MM.1S (cell line): ENCODE data around the gene AIMP2.

ENCODE experiments used
- DNase-seq: peaks from one replicate; pipeline ENCODE4 v3.0.0-alpha.2; 2015
- H2AFZ ChIP-seq: fragments of 300-600 bp; sonication (generic); 2 replicates; pipeline ENCODE4 v1.6.0; 2016; ENCODE audit warnings: antibody characterized with exemption, low read length
- H3F3A ChIP-seq: fragments of 300-600 bp; sonication (generic); 2 replicates; pipeline ENCODE4 v1.6.1; 2016; ENCODE audit warnings: mild to moderate bottlenecking, antibody characterized with exemption, low read length, moderate library complexity, mixed read lengths; ENCODE audit not compliant: insufficient read depth
- H3K27ac ChIP-seq: fragments of 300-600 bp; sonication (generic); 2 replicates; pipeline ENCODE4 v1.5.1; 2016; ENCODE audit warnings: mild to moderate bottlenecking, low read length
- H3K27me3 ChIP-seq: fragments of 300-600 bp; sonication (generic); replicated peaks from 2 replicates; pipeline ENCODE4 v1.6.0; 2016; ENCODE audit warnings: low read length; ENCODE audit not compliant: insufficient read depth
- H3K36me3 ChIP-seq: fragments of 300-600 bp; sonication (generic); replicated peaks from 2 replicates; pipeline ENCODE4 v1.6.1; 2016; ENCODE audit warnings: mild to moderate bottlenecking, low read length, mixed read lengths; ENCODE audit not compliant: insufficient read depth
- H3K4me1 ChIP-seq: fragments of 300-600 bp; sonication (generic); 2 replicates; pipeline ENCODE4 v1.6.1; 2016; ENCODE audit warnings: low read length, mixed read lengths
- H3K4me2 ChIP-seq: fragments of 300-600 bp; sonication (generic); 2 replicates; pipeline ENCODE4 v1.6.0; 2016; ENCODE audit warnings: low read depth, low read length
- H3K4me3 ChIP-seq: fragments of 300-600 bp; sonication (generic); 2 replicates; pipeline ENCODE4 v1.5.1; 2016; ENCODE audit warnings: low read length, mixed read lengths
- H3K79me2 ChIP-seq: fragments of 300-600 bp; sonication (generic); 2 replicates; pipeline ENCODE4 v1.6.1; 2016; ENCODE audit warnings: mixed run types, low read length, mixed read lengths
- H3K9ac ChIP-seq: fragments of 300-600 bp; sonication (generic); 2 replicates; pipeline ENCODE4 v1.6.1; 2016; ENCODE audit warnings: low read length, mixed read lengths
- H3K9me2 ChIP-seq: fragments of 300-600 bp; sonication (generic); replicated peaks from 2 replicates; pipeline ENCODE4 v1.6.1; 2016; ENCODE audit warnings: mild to moderate bottlenecking, low read length, mixed read lengths; ENCODE audit not compliant: insufficient read depth
- H3K9me3 ChIP-seq: fragments of 300-600 bp; sonication (generic); replicated peaks from 2 replicates; pipeline ENCODE4 v1.6.1; 2016; ENCODE audit warnings: mild to moderate bottlenecking, low read length, mixed read lengths; ENCODE audit not compliant: insufficient read depth
- H4K20me1 ChIP-seq: fragments of 300-600 bp; sonication (generic); 2 replicates; pipeline ENCODE4 v1.6.1; 2016; ENCODE audit warnings: mild to moderate bottlenecking, low read length, moderate library complexity, mixed read lengths; ENCODE audit not compliant: insufficient read depth
- EZH2 ChIP-seq: fragments of 300-600 bp; sonication (generic); optimal IDR thresholded peaks from 2 replicates; pipeline ENCODE3; 2017; ENCODE audit warnings: low read depth, mild to moderate bottlenecking, antibody characterized with exemption, low read length, mixed read lengths
- EZH2phosphoT487 ChIP-seq: fragments of 300-600 bp; sonication (generic); IDR thresholded peaks from 2 replicates; pipeline ENCODE4 v1.6.1; 2018; ENCODE audit warnings: antibody characterized with exemption, low read length
- TF ChIP-seq, protein P1 (sequence below): fragments of 300-600 bp; sonication (generic); IDR thresholded peaks from 2 replicates; pipeline ENCODE4 v1.5.1; 2016; ENCODE audit warnings: antibody characterized with exemption, low read length, mixed read lengths

Gene AIMP2

GRCh38 chr7:6023974-6024435 is 14.9 kb downstream of the AIMP2 start:
- Histone ChIP-seq H4K20me1 (no peaks in the 10 kb centered on the region), H3K36me3 (peaks cover 24% of the 10 kb centered on the region; the same call in 1 of the 2 replicates), H3K9ac (no peak overlapping the region), H3K4me3 (no peak overlapping the region), H3F3A (0 out of 2 replicates have a peak, but pooled peaks cover 3% of the 10 kb centered on the region), H3K4me1 (no peaks in the 10 kb centered on the region), H3K79me2 (peaks cover 18% of the 10 kb centered on the region), H3K9me3 (no peaks in the 10 kb centered on the region), H2AFZ (no peak overlapping the region), H3K4me2 (no peak overlapping the region), H3K27ac (no peak overlapping the region), H3K27me3 (no peaks in the 10 kb centered on the region), H3K9me2 (no peaks in the 10 kb centered on the region)
- no peak for DNase-seq
- no peak for TF ChIP-seq EZH2phosphoT487
- TF ChIP-seq, protein P1, sequence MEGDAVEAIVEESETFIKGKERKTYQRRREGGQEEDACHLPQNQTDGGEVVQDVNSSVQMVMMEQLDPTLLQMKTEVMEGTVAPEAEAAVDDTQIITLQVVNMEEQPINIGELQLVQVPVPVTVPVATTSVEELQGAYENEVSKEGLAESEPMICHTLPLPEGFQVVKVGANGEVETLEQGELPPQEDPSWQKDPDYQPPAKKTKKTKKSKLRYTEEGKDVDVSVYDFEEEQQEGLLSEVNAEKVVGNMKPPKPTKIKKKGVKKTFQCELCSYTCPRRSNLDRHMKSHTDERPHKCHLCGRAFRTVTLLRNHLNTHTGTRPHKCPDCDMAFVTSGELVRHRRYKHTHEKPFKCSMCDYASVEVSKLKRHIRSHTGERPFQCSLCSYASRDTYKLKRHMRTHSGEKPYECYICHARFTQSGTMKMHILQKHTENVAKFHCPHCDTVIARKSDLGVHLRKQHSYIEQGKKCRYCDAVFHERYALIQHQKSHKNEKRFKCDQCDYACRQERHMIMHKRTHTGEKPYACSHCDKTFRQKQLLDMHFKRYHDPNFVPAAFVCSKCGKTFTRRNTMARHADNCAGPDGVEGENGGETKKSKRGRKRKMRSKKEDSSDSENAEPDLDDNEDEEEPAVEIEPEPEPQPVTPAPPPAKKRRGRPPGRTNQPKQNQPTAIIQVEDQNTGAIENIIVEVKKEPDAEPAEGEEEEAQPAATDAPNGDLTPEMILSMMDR, result no peak
- no peak for TF ChIP-seq EZH2

GRCh38 chr7:6026011-6026819 is 17.1 kb downstream of the AIMP2 start:
- peaks cover 14% of the 10 kb centered on the region for H3K79me2 ChIP-seq
- no peak overlapping the region for H3K4me2 ChIP-seq
- H3K4me1 ChIP-seq, result no peaks in the 10 kb centered on the region
- H3K9me2 ChIP-seq, result no peaks in the 10 kb centered on the region
- TF ChIP-seq EZH2, result no peak
- TF ChIP-seq, protein P1, result peak; percentile 27; the same call in 1 of the 2 replicates
- H2AFZ ChIP-seq, result no peak overlapping the region
- no peaks in the 10 kb centered on the region for H4K20me1 ChIP-seq
- peaks cover 24% of the 10 kb centered on the region; the same call in 1 of the 2 replicates for H3K36me3 ChIP-seq
- H3K9ac ChIP-seq, result no peak overlapping the region
- DNase-seq, result peak; percentile 40
- H3K9me3 ChIP-seq, result no peaks in the 10 kb centered on the region
- no peak overlapping the region for H3K4me3 ChIP-seq
- no peak overlapping the region for H3K27ac ChIP-seq
- H3K27me3 ChIP-seq, result no peaks in the 10 kb centered on the region
- 0 out of 2 replicates have a peak, but pooled peaks cover 3% of the 10 kb centered on the region for H3F3A ChIP-seq

DNA sequence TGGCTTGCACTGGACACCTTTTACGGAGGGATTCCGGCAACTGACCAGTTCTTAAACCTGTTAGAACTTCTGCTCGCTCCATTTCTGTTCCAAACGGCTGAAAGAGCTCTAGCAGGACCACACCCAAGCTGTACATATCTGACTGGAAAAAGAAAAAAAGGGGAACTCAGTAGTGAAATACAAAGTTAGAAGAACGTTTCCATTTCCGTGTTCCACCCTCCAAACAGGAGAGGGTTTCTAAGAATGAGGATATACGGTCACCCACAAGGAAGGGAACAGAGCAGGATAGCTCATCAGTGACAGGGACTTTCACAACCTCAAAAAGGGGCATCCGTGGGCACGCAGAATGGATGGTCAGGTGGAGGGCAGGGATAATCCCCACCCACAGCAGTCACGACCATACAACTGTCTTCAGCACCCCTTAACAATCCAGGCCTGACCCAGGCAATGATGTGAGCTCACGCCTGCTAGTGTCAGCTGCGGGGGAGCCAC is 17.8 kb downstream of the AIMP2 start:
- H3K27me3 ChIP-seq, result no peaks in the 10 kb centered on the region
- no peaks in the 10 kb centered on the region for H3K9me2 ChIP-seq
- H3K4me3 ChIP-seq, result no peak overlapping the region
- 0 out of 2 replicates have a peak, but pooled peaks cover 3% of the 10 kb centered on the region for H3F3A ChIP-seq
- no peaks in the 10 kb centered on the region for H3K4me1 ChIP-seq
- H4K20me1 ChIP-seq, result no peaks in the 10 kb centered on the region
- peaks cover 14% of the 10 kb centered on the region for H3K79me2 ChIP-seq
- no peaks in the 10 kb centered on the region for H3K9me3 ChIP-seq
- H3K36me3 ChIP-seq, result peaks cover 24% of the 10 kb centered on the region; the same call in 1 of the 2 replicates
- no peak overlapping the region for H2AFZ ChIP-seq
- DNase-seq, result no peak
- no peak overlapping the region for H3K4me2 ChIP-seq
- H3K27ac ChIP-seq, result no peak overlapping the region
- H3K9ac ChIP-seq, result no peak overlapping the region
- TF ChIP-seq EZH2phosphoT487 (no peak), EZH2 (no peak)
- TF ChIP-seq, protein P1, result no peak
